ENCODE results near the gene HACL1.

- TF ChIP-seq CTCF (conservative IDR thresholded peaks at IDR 0.05; ENCODE audit: low read depth, low read length) (no peak), EZH2 (IDR thresholded peaks at IDR 0.05; ENCODE audit: borderline replicate concordance, low read depth, low read length, poor library complexity, severe bottlenecking) (no peak)
Observed at GRCh38 chr3:15523660-15524417, 77.5 kb downstream of the HACL1 start.
